Adrenal gland (tissue), 5 donors: ENCODE data around the gene PRXL2A.
"Not testable (repeated sequence)": the region's sequence is repeated elsewhere in the genome, so short reads cannot be mapped to it uniquely, and the experiment has no call there.

Source experiments
- POLR2A ChIP-seq, 2 donors: fragments of 450-650 bp; IDR thresholded peaks; one replicate each; pipeline ENCODE4 v1.6.1; 2017; ENCODE audit warnings: antibody characterized with exemption in 2 of 2, mild to moderate bottlenecking in 2 of 2, moderate library complexity in 1 of 2
- TF ChIP-seq, protein P1 (sequence below), 6 experiments: fragments of 450-650 bp in 4 of 6; fragments of 200-600 bp in 2 of 6; sonication (generic) in 1 of 6; IDR thresholded peaks; 1 replicate in 5 of 6; 2 replicates in 1 of 6; pipeline versions ENCODE4 v1.5.1 to v1.8.0; 2016 to 2021; ENCODE audit warnings: antibody characterized with exemption in 6 of 6, mild to moderate bottlenecking in 2 of 6, moderate library complexity in 1 of 6
- donor health status: DM: no; HTN: no; CAD: no.

DNA sequence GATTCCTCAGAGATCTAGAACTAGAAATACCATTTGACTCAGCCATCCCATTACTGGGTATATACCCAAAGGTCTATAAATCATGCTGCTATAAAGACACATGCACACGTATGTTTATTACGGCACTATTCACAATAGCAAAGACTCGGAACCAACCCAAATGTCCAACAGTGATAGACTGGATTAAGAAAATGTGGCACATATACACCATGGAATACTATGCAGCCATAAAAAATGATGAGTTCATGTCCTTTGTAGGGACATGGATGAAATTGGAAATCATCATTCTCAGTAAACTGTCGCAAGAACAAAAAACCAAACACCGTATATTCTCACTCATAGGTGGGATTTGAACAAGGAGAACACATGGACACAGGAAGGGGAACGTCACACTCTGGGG, 72.0 kb downstream of the PRXL2A start:
- TF ChIP-seq, protein P1, sequence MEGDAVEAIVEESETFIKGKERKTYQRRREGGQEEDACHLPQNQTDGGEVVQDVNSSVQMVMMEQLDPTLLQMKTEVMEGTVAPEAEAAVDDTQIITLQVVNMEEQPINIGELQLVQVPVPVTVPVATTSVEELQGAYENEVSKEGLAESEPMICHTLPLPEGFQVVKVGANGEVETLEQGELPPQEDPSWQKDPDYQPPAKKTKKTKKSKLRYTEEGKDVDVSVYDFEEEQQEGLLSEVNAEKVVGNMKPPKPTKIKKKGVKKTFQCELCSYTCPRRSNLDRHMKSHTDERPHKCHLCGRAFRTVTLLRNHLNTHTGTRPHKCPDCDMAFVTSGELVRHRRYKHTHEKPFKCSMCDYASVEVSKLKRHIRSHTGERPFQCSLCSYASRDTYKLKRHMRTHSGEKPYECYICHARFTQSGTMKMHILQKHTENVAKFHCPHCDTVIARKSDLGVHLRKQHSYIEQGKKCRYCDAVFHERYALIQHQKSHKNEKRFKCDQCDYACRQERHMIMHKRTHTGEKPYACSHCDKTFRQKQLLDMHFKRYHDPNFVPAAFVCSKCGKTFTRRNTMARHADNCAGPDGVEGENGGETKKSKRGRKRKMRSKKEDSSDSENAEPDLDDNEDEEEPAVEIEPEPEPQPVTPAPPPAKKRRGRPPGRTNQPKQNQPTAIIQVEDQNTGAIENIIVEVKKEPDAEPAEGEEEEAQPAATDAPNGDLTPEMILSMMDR (IDR thresholded peaks at IDR 0.05) = not testable (repeated sequence)
- not testable (repeated sequence) for TF ChIP-seq POLR2A (IDR thresholded peaks at IDR 0.05)
